Endometrial microvascular endothelial cells (primary cell): ENCODE measurements around the gene GNPTG. TPM values are rescaled to one million over a fixed set of nuclear protein-coding genes. Genes with fewer than 3 reads are reported as not detected.

Experiments used
- in situ Hi-C: cut with HindIII; loops from 2 replicates; pipeline ENCODE4 v1.10.0; 2017; ENCODE audit warnings: low sequenced_read_pairs, low pct_unique_long_range_greater_than_20kb; ENCODE audit errors: inconsistent ontology term
- total RNA-seq: library from RNA; depleted of rRNA; stranded (reverse); fragments of >200 nt; gene quantifications from one replicate; pipeline ENCODE4 v1.2.3, GENCODE V29; 2015; ENCODE audit errors: inconsistent ontology term

GNPTG gene
- total RNA-seq, 1 donor from 2014 or later = 53.3 TPM

DNA sequence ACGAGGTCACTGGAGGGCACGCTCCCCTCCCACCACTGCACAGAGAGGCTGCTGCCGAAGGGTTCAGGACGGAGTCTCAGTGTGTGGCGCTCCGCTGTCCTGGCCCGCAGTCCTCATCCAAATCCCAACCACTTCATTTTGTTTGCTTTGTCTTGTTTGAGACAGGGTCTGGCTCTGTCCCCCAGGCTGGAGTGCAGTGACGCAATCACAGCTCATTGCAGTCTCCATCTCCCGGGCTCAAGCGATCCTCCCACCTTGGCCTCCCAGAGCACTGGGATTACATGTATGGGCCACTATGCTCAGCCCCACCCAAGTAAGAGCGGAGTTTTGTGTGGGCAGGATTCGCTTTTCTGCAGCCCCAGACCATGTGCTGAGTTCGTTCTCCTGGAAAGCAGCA lies 50.0 kb downstream of the GNPTG start:
- in situ Hi-C loops = no loop called here

DNA sequence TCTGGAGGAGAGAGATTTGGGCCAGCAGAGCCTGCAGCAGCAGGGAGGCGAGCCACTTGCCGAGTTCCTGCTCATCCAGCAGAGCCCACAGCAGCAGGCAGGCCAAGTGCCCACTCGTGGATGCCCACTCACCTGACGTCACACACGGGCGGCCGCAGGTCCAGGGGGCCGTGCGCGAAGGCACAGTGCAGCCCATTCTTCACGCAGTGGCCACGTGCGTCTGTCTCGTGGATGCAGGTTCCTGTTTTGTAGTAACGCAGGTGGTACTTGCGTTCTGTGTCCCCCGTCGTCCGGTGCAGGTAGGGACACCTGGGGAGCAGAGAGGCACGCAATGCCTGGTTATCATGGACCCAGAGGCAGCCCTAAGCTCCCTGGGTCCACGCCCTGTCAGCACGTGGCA lies 51.3 kb downstream of the GNPTG start:
- in situ Hi-C loops = no loop called here

DNA sequence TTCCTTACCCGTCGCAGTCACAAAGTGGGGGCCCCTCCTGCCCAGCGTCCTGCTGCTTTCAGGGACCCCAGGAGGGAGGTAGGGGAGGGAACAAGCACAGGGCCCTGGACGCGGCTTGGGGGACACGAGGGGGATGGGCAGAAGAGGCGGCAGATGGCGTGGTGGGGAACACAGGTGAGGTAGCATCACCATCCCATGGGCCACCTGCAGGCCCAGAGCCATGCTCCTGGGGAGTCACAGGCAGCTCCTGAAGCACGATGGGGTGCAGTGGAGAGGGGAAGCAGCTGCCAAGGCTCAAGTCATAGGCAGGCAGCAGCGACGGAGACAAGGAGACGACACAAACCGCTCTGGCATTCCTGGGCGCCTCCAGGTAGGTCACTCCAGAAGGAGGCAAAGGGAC lies 52.0 kb downstream of the GNPTG start:
- in situ Hi-C loops = no loop called here

DNA sequence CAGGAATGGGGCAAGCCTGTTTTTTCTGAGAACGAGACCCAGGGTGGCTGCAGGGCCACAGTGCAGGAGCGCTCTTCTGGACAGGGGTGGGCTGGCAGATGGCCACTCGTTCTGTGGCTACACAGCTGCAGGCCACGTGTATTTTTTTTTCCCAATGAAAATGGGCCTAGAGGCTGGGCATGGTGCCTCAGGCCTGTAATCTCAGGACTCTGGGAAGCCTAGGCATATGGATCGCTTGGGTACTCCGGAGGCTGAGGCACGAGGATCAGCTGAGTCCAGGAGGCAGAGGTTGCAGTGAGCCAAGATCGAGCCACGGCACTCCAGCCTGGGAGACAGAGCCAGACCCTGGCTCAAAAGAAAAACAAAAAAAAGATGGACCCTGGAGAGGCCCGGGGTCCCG lies 56.0 kb downstream of the GNPTG start:
- in situ Hi-C loops = no loop called here

DNA sequence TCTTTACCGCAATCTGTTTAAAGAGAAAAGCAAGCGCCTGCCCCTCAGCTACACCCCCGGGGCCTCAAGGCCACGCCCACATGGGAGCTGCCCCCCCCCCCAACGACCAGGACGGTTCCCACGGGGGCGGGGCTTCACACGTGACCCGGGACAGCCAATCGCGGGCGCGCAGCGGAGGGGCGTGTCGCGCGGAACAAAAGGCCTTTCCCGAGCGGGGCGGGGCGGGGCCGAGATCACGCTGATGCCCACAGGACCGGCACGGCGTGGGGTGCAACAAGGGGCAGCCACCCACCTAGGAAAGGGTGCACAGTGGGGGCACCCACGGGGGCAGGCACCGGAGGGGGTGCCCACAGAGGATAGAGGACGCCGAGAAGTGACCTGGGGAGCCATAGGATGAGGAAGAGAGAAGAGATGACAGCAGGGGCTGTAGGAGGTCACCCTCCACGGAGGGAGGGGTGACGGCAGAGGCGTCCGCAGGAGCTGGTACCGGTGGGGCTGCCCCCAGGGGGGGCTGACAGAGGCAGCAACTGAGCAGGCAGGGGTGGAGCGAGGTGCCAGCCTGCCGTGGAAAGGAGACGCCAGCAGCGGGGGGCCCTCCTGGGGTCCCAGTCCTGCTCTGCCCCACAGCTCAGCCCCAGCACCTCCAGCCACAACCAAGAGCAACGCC lies 56.6 kb downstream of the GNPTG start:
- in situ Hi-C loops = no loop called here

DNA sequence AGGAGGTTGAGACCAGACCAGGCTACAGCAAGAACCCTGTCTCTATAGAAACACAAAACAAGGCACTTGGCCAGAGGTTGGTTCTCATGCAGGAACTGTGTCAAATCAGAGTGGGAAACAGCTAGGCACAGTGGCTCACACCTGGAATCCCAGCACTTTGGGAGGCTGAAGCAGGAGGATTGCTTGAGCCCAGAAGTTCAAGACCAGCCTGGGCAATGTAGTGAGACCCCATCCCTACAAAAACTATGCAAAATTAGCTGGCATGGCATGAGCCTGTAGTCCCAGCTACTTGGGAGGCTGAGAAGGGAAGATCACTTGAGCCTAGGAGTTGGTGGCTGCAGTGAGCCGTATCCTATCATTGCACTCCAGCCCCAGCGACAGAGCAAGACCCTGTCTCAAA lies 61.1 kb downstream of the GNPTG start:
- in situ Hi-C loops = no loop called here

Other genes starting within 250 kb of the GNPTG start
- gene CACNA1H, start 198.8 kb upstream of the GNPTG start, total RNA-seq = 0.09 TPM
- not detected for gene TPSG1, start 126.7 kb upstream of the GNPTG start, total RNA-seq
- not detected for gene TPSB2, start 121.7 kb upstream of the GNPTG start, total RNA-seq
- not detected for gene TPSAB1, start 111.2 kb upstream of the GNPTG start, total RNA-seq
- gene TPSD1, start 95.9 kb upstream of the GNPTG start, total RNA-seq = not detected
- gene UBE2I, start 42.3 kb upstream of the GNPTG start, total RNA-seq = 62.4 TPM
- 0.74 TPM for gene BAIAP3, start 18.3 kb upstream of the GNPTG start, total RNA-seq
- gene TSR3, start 53 bp upstream of the GNPTG start, total RNA-seq = 91.1 TPM
- 9.8 TPM for gene UNKL, start 62.8 kb downstream of the GNPTG start, total RNA-seq
- gene UQCC4, start 68.8 kb downstream of the GNPTG start, total RNA-seq = 24.6 TPM
- not detected for gene PERCC1, start 79.1 kb downstream of the GNPTG start, total RNA-seq
- not detected for gene CCDC154, start 92.6 kb downstream of the GNPTG start, total RNA-seq
- 43.0 TPM for gene CLCN7, start 123.1 kb downstream of the GNPTG start, total RNA-seq
- gene PTX4, start 137.0 kb downstream of the GNPTG start, total RNA-seq = 2.3 TPM
- gene TELO2, start 141.4 kb downstream of the GNPTG start, total RNA-seq = 21.8 TPM
- 17.6 TPM for gene TMEM204, start 181.7 kb downstream of the GNPTG start, total RNA-seq